HCT116 (cell line): Measurements from ENCODE around the gene SIRPA.

ENCODE experiments used
- ATF3 ChIP-seq: IDR thresholded peaks from 2 replicates; pipeline ENCODE4 v1.6.1; 2012
- CBX3 ChIP-seq: IDR thresholded peaks from 2 replicates; pipeline ENCODE4 v1.6.1; 2012; ENCODE audit warnings: low read depth
- CEBPB ChIP-seq: IDR thresholded peaks from 2 replicates; pipeline ENCODE4 v1.6.1; 2012; ENCODE audit warnings: low read depth
- EGR1 ChIP-seq: IDR thresholded peaks from 2 replicates; pipeline ENCODE4 v1.6.1; 2012; ENCODE audit warnings: low read depth
- ELF1 ChIP-seq: IDR thresholded peaks from 2 replicates; pipeline ENCODE4 v1.6.1; 2012; ENCODE audit warnings: low read depth, borderline replicate concordance
- EZH2 ChIP-seq: fragments of 200-600 bp; sonication (generic); IDR thresholded peaks from 2 replicates; pipeline ENCODE4 v1.6.1; 2017; ENCODE audit warnings: antibody characterized with exemption, mixed run types
- MAX ChIP-seq: IDR thresholded peaks from 2 replicates; pipeline ENCODE4 v1.6.1; 2012
- POLR2A ChIP-seq: IDR thresholded peaks from 2 replicates; pipeline ENCODE4 v1.7.0; 2011; ENCODE audit warnings: borderline replicate concordance; ENCODE audit not compliant: insufficient read depth, insufficient read length; ENCODE audit errors: extremely low read depth
- RAD21 ChIP-seq: IDR thresholded peaks from 2 replicates; pipeline ENCODE4 v1.6.1; 2012; ENCODE audit warnings: low read depth, mild to moderate bottlenecking
- SRF ChIP-seq: IDR thresholded peaks from 2 replicates; pipeline ENCODE4 v1.6.1; 2012; ENCODE audit warnings: low read depth
- ZNF274 ChIP-seq: fragments of 200-500 bp; sonication (Bioruptor generic); IDR thresholded peaks from 2 replicates; pipeline ENCODE4 v1.6.1; 2014; ENCODE audit warnings: mild to moderate bottlenecking, low read depth, low read length, inconsistent platforms
- TF ChIP-seq, protein P1 (sequence below), 3 experiments: fragments of 200-600 bp in 1 of 3; sonication (generic) in 1 of 3; IDR thresholded peaks in 2 of 3; conservative IDR thresholded peaks in 1 of 3; 2 replicates each; pipeline ENCODE4 v1.5.1; 2012 to 2017; ENCODE audit warnings: low read depth in 2 of 3, low read length in 2 of 3, antibody characterized with exemption in 1 of 3, borderline replicate concordance in 1 of 3, control low read depth in 1 of 3, mild to moderate bottlenecking in 1 of 3, mixed read lengths in 1 of 3, mixed run types in 1 of 3, moderate library complexity in 1 of 3; ENCODE audit not compliant: insufficient read depth in 1 of 3
- TF ChIP-seq, protein P2 (sequence below): IDR thresholded peaks from 2 replicates; pipeline ENCODE4 v1.6.1; 2012; ENCODE audit warnings: low read depth

GRCh38 chr20:1959156-1959555 is 63.9 kb downstream of the SIRPA start:
- TF ChIP-seq, protein P1, sequence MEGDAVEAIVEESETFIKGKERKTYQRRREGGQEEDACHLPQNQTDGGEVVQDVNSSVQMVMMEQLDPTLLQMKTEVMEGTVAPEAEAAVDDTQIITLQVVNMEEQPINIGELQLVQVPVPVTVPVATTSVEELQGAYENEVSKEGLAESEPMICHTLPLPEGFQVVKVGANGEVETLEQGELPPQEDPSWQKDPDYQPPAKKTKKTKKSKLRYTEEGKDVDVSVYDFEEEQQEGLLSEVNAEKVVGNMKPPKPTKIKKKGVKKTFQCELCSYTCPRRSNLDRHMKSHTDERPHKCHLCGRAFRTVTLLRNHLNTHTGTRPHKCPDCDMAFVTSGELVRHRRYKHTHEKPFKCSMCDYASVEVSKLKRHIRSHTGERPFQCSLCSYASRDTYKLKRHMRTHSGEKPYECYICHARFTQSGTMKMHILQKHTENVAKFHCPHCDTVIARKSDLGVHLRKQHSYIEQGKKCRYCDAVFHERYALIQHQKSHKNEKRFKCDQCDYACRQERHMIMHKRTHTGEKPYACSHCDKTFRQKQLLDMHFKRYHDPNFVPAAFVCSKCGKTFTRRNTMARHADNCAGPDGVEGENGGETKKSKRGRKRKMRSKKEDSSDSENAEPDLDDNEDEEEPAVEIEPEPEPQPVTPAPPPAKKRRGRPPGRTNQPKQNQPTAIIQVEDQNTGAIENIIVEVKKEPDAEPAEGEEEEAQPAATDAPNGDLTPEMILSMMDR (IDR thresholded peaks at IDR 0.05 in 2 of 3, conservative IDR thresholded peaks at IDR 0.05 in 1 of 3; ENCODE audit: borderline replicate concordance in 1 of 3, insufficient read depth in 1 of 3, low read depth in 2 of 3, low read length in 2 of 3), result no peak
- TF ChIP-seq, protein P2, sequence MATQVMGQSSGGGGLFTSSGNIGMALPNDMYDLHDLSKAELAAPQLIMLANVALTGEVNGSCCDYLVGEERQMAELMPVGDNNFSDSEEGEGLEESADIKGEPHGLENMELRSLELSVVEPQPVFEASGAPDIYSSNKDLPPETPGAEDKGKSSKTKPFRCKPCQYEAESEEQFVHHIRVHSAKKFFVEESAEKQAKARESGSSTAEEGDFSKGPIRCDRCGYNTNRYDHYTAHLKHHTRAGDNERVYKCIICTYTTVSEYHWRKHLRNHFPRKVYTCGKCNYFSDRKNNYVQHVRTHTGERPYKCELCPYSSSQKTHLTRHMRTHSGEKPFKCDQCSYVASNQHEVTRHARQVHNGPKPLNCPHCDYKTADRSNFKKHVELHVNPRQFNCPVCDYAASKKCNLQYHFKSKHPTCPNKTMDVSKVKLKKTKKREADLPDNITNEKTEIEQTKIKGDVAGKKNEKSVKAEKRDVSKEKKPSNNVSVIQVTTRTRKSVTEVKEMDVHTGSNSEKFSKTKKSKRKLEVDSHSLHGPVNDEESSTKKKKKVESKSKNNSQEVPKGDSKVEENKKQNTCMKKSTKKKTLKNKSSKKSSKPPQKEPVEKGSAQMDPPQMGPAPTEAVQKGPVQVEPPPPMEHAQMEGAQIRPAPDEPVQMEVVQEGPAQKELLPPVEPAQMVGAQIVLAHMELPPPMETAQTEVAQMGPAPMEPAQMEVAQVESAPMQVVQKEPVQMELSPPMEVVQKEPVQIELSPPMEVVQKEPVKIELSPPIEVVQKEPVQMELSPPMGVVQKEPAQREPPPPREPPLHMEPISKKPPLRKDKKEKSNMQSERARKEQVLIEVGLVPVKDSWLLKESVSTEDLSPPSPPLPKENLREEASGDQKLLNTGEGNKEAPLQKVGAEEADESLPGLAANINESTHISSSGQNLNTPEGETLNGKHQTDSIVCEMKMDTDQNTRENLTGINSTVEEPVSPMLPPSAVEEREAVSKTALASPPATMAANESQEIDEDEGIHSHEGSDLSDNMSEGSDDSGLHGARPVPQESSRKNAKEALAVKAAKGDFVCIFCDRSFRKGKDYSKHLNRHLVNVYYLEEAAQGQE, result no peak
- TF ChIP-seq ZNF274 (no peak), POLR2A (no peak), MAX (no peak), EZH2 (no peak), RAD21 (no peak), ATF3 (no peak), SRF (no peak), CBX3 (no peak), ELF1 (no peak), EGR1 (no peak), CEBPB (no peak)
